SIG-M5 treated with dmso at 0.1 percent for 504 hours (cell line): ENCODE results near the gene BACE2.

Experiments used
- DNase-seq: peaks from one replicate; lab custom pipeline; 2025; ENCODE audit not compliant: unreplicated experiment; lab: John Stamatoyannopoulos, UW

BACE2 gene

DNA sequence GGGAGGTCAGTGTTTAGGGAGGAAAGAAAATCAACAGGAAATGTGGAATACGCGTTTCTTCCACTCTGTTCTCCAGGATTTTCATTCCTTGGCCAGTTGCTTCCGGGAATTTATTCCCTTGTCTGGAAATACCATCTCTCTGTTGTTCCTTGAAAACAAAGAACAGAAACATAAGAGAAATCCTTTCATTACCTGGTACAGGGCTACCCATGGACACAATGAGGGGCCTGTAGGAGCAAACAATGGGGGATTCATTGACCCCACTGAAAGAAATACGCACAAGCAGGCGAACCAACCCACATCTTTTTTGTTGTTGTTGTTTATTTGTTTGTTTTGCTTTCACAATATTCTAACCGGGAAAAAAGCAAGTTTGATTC, 20.0 kb upstream of the BACE2 start:
- no peak for DNase-seq

DNA sequence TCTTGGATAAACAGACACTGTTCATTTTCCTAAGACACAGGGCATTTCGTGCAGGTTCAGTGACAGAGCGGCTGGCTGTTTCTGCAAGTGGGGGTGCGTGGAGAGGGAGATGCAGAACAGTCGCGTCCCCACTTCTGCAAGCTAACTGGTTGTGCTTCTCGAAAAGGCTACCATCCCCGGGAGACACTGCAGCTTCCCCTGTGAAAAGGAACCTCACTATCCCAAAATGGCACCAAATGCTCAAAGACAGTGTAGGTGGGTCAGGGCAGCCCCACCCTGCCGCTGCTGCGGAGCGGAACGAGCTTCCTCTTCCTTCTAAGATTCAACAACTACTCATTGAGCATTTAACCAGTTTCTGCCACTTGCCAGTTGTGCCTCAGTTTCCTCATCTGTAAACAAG, 19.2 kb upstream of the BACE2 start:
- DNase-seq = no peak

DNA sequence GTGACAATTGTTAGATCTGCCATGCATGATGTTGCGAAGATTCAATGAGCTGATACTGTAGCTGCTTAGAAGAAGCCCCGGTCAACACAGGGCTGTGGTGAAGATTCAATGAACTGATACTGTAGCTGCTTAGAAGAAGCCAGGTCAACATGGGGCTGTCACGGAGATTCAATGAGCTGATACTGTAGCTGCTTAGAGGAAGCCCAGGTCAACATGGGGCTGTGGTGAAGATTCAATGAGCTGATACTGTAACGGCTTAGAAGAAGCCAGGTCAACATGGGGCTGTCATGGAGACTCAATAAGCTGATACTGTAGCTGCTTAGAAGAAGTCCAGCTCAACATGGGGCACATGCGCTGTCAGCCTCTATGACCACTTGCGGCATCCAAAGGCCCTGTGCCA, 18.8 kb upstream of the BACE2 start:
- no peak for DNase-seq

DNA sequence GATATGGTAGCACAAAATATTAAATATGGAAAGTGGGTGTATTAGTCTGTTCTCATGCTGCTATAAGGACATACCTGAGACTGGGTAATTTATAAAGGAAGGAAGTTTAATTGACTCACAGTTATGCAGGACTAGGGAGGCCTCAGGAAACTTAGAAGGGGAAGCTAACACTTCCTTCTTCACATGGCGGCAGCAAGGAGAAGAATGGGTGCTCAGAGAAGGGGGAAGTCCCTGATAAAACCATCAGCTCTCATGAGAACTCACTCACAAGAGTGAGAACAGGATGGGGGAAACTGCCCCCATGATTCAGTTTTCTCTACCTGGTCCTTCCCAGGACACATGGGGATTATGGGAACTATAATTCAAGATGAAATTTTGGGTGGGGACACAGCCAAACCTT, 15.8 kb upstream of the BACE2 start:
- no peak for DNase-seq

DNA sequence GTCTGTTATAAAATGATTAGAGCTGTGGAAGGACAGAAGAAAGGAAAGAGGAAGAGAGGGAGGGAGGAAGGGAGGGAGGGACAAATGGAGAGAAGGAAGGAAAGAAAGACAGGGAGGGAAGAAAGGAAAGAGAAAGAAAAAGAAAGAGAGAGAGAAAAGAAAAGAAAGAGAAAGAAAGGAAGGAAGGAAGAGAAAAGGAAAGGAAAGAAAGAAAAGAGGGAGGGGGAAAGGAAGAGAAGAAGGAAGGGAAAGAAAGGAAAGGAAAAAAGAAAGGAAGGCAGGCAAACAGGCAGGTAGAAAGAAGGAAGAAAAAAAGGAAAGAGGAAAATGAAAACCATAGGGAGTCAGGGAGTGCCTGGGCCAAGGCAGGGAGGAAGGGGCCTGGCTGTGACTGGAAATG, 14.5 kb upstream of the BACE2 start:
- DNase-seq = no peak

DNA sequence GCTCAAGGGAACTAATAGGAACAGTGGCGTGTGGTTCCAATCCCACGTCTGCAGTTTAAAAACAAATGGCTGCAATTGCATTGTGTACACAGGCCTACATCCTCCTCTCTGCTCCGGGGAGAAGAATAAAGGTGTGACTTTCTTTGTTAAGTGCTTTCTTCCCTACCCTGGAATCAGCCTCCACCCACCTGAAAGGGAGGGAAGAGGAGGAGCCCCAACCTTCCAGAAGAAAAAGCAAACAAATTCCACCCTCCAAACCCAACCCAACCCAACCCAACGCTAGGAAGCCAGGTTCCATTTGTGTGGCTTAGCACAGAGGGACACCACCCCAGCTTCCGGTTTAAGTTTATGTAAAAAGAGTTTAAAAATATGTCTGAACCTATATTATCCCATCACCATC, 11.8 kb upstream of the BACE2 start:
- DNase-seq = no peak

DNA sequence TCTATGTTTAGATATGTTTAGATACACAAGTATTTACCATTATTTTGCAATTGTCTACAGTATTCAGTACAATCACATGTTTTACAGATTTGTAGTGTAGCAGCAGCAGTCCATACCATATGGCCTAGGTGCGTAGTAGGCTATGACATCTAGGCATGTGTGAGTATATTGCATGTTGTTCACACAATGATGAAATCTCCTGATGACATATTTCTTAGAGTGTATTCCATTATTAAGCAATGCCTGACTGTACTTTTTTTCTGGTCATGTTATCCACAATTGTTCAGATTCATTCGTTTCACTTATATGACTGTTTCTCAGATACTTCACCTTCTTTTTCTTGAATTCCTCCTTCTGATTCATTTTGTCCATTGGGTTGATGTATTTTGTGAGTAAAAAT, 9.9 kb upstream of the BACE2 start:
- DNase-seq = no peak

DNA sequence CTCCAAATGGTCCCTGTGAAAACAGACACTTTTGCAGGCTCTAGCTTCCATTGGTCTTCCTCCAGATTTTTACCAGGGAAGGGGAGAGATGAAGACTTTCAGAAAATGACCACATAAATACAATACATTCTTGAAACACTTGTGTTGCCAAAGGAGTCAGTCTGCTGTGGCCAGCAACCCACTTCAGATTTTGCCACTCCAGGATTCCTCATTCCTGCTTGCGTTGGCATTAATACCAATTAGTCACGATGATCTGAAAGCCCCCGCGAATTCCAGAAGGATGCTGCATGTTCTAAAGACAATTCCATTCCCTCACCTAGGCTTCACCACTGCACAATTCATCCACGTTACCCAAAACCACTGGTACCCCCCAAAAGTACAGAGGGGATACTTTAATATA, 7.9 kb upstream of the BACE2 start:
- no peak for DNase-seq

DNA sequence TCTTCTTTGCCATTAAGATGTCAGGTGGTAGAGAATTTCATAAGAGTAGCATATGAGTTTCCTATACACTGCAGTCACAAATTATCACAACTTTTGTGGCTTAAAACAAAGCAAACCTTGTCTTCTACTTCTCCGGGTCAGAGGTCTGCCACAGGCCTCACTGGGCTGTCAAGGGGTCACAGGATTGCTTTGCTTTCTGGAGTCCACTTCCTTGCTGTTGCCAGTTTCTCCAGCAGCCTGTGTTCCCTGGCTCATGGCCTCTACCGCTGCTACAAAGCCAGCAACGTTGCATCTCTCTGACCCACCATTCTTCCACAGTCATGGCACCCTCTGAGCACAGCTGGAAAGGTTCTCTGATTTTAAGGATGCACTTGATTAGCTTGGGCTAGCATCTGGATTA, 6.5 kb upstream of the BACE2 start:
- no peak for DNase-seq

DNA sequence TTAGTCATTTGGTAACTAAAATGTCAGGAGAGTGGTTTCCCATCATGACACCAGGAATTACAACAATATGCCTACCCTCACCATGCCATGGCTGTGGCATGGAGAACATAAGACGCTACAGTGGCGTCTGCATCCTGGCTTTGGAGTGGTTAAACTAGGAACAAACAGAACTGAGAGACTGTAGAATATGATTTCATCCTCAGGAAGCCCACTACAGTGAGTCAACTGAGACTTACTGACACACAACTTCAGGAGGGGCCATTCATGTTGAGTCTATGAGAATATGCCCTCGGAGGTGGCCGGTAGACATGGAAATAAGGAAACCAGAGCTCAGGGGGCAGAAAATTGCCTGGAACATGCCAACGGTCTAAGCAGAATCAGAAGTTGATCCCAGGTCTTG, 5.9 kb upstream of the BACE2 start:
- DNase-seq = no peak

DNA sequence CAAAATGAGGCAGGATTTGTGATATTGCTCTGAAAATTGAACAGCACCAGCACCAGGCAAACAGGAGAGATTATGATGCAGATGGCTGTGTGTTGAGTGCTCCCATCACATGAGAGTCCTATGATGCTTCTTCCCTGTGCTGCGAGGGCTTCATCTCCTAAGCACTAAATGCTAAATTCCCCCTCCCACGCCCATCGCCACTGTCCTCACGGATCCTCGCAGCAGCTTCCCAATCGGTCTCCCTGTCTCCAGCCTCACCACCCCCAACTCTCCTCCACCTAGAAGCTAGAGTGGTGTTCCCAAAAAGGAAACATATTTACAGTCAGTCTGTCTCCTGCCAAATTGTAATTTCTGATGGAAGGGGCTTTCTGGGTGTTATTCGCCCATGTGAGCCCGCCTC, 4.9 kb upstream of the BACE2 start:
- no peak for DNase-seq

DNA sequence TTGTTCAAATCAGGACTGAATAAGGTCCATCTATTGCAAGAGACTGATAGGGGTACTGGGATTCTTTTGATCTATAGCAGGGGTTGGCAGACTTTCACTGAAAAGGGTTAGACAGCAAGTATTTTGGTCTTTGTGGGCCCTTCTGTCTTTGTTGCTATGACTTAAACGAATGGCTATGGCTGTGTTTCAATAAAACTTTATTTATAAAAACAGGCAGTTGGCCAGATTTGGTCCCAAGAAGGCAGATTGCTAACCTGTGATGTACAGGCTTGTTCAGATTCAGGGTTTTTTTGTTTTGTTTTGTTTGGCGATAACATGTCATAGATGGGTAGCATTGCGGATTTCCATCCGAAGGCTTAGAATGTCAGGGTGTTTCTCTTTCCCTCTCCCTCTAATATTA, 3.9 kb upstream of the BACE2 start:
- DNase-seq = no peak

DNA sequence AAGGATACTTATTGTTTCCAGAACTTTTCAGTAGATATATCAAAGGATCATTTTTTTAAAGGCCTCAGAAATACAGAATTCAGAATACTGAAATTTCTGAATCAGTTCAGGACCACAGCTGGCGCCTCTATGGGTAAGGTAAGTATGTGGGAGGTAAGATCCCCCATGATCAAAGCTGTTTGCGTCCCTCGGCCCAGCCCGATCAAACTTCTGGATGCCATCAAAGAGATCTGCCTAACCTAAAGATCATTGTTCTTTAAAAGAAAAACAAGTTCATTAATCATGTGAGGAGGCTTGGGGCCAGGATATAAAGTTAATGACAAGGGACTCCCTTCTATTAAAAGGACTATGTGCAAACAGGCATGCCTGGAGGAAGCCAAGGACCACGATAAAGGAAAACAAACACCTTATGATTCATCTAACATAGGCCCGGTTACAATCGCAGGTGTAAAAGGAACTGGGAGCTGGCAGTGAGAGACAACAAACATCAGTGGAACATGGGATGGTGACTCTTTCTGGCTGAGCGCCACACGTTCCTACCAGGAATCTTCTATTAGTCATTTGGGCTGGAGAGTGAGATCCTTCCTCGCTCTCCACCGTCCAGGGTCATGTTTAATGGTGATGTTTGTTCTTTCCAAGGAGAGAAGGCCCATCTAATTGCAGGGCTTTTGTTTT, 2.8 kb upstream of the BACE2 start:
- peak; percentile 34 for DNase-seq

DNA sequence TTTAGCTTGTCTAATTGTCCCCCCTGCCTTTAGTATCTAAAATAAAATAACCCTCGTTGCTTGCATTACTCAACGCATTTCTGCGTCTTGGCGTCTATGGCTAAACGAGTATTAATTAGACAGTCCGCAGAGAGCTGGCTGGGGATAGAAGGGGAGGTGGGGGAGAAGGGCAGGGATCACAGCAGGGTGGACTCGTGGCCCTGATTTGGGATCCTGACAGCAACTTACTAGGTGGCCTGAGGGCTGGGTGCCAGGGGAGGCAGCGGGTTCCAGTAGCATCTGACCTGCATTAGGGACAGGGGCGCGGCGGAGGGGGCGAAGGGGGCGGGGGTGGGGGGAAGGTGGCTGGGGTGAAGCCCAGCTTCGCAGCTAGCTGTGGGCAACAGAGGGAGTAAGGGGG, 1.1 kb upstream of the BACE2 start:
- DNase-seq = no peak

DNA sequence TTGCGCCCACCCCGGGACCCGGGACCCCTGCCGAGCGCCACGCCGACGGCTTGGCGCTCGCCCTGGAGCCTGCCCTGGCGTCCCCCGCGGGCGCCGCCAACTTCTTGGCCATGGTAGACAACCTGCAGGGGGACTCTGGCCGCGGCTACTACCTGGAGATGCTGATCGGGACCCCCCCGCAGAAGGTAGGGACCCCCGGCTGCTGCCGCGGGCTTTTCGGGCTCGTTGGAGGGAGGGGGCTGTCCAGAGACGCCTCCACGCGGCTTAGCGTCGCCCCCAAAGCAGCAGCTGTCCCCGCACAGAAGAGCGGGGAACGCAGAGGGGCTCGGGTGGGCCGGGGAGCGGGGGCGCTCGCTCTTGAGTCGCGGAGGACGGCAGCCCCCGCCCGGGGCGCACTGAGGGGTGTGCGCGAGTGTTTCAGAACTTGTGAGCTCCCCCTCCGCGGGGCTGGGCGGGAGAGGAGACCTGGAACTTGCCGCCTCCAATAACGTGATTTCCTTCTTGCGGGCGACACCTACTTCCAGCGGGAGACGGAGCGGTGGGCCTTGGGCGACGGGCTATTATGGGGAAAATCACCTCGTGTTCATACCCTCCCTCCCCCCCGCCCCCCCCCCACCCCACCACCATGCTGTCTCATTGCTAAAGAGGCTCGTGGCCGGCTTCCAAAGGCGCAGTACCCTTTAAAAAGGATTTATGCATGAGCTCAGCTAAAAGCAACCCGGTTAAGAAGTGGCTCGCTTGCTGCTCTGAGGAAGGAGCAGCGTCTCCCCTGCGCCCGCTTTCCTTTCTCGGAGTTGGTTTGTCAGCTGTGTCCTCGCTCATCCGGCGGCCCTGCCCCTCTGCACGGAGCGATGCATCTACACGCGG, 664 bp downstream of the BACE2 start:
- no peak for DNase-seq

DNA sequence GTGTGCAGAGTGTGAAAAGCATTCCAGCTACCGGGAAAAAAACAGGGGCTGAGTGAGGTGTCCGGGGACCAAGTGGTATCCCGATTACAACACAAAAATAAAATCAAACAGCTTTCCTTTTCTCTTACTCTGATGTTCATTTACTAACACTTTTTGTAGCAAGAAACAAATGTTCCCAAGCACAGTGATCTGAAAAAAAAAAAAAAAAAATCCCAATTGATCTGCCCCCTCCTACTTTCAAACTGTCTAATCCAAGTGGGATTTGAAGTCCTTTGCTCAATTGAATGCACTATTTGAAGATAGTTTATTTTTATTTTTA, 1.3 kb downstream of the BACE2 start:
- DNase-seq = no peak

DNA sequence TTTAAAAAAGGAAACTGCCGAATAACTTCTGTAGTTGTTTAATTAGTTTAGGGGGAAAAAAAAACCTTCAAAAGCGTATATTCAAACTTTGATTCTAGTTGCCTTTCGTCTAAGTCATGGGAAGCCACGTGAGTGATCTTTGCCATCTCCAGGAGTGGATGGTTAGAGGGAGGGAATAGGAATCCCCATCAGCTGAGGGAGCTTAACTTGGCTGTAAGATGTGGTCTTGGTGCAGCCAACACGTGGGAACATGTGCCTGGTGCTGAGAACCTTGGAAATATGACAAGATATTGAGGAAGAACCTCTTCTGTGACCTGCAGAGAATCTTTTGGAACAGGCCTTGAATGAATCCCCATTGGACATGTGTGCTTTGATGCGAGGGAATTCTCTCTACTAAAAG, 1.7 kb downstream of the BACE2 start:
- DNase-seq = no peak

DNA sequence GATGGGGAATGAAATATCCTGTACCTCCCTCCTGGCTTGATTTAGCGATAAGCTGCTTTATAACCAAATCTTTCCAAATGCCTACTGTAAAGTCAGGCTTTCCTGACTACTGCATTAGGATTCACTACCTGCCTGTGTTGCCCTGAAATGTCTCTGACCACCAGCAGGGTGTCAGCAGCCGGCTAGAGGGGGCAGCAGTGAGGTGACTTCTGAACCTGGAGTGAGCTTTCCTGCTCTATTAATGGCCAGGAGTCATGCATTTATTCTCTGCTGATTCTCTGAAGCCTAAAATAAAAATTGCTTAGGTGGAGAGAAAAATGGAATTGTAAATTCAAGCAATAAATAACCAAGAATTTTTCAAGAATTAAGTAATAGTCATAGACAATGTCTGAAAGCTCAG, 2.5 kb downstream of the BACE2 start:
- DNase-seq = peak; percentile 34

DNA sequence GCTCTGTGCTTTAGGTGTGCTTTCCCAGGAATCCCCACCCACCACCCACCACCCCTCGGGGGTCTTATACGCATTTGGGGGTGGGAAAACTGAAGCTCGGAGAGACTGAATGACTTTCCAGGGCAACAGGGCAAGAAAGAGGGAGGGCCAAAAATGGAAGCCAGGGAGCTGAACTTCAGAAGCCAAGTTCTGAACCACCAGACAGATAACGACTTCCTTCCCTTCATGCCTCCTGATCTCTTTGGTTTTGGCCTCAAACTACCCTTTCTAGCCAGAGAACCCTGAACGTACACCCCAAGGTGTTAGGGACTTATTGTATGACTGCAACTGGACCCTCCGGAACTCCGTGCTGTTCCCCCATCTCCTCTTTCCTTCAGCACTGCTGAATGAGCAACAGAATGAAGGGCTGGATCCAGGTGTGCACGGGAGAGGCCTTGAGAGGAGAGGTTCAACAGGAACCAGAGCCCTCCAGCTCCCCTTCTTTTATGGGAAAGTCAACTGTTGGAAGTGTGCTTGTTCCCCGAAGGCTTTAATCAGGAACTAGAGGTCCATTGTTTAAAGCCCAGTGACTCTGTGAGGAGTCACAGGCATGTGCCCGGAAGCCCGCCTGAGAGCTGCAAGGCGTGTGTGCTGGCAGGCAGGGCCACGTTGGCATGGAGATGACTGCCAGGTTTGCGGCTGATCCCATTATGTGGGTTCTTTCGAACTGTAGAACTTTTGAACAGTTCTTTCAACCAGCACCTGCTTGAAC, 3.1 kb downstream of the BACE2 start:
- DNase-seq = no peak

DNA sequence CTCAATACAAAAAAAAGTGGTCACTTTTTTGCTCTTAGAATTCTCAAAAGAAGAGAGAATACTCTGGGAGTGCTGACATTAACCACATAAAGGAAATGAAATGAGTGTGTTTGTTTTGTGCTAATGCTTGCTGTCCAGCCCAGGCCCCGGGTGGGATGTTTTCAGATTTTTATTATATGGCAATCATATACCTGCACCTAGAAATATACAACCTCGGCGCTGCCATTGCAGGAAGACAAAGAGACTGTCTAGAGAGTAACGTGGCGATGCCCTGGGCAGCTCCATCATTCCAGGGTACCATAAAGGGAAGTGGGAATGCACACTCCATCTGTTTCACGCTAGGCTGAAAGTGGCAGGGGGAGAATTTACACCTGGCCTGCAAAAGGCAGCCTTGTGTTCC, 7.1 kb downstream of the BACE2 start:
- no peak for DNase-seq

DNA sequence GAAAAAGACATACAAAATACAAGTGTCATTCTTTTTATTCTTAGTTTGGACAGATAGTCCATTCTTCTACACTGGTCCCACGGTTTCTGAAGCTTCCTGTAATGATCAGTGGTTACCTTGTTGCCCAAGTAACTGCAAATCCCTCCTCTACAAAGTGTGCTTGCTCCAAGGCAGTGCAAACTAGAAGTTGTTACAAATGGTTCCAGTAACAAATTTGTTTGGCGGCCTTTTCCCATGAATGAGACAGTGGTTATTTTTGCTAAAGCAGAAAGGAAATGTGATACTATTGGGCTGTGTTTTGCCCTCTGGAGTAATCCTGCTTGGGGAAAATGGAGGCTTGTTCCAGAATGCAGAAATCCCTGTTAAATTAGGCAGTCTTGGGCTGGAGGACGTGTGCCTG, 8.9 kb downstream of the BACE2 start:
- DNase-seq = no peak

DNA sequence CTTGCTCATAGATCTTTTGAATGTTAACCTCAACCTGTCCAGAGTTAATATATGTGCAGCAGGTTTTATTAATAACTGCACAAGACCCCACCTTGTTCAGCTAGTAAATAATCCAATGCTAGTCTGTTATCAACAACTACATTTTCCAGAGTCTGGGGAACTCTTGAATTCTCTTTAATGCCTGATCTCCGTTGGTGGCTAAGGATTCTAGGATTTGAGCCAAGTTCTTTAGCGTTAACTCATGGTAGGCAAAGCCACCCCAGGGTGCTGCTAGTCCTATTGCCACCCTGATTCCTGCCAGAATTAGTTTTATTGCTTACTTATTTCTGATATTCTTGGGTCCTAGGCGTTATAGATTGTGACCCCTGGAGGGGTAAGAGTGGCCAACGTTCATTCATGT, 12.8 kb downstream of the BACE2 start:
- no peak for DNase-seq
